Umbilical cord (tissue), 2 donors: ENCODE results near the gene FGF21. TPM values are rescaled to one million over a fixed set of nuclear protein-coding genes. Genes with fewer than 3 reads are reported as not detected.
"Not testable (repeated sequence)": the region's sequence is repeated elsewhere in the genome, so short reads cannot be mapped to it uniquely, and the experiment has no call there.

Experiments
- DNase-seq: peaks from one replicate; pipeline ENCODE4 v3.0.0-alpha.2; 2015; ENCODE audit warnings: low spot score
- total RNA-seq: library from RNA; depleted of rRNA; stranded (reverse); fragments of >200 nt; gene quantifications from one replicate; pipeline ENCODE4 v1.2.3, GENCODE V29; 2014; ENCODE audit warnings: low replicate concordance; ENCODE audit not compliant: insufficient read depth

The FGF21 gene
- not detected for total RNA-seq

- DNase-seq, result no peak
Measured at GRCh38 chr19:48755084-48755641, at the start of gene FGF21. Gene FGF21, plus strand, starts transcription at chr19:48755524. Its CDS starts 713 bp downstream, at chr19:48756237.

DNA sequence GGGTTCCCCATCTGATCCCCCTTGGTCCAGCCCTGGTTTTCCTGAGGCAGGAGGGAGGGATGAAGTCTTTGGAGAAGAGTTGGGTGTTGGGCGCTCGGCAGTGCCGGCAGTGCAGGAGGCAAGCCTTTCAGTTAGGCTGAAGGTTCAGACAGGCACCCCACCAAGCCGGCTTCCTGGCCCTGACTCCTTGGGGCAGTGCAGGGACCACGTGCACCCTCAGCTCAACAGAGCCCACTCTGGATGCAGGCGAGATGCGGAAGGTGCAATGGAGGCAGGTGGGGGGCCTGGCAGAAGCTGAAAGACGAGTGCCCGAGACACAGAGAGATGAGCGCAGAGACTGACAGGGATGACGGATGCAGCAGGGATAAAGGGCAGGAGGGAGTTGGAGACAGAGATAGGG lies 46.9 kb upstream of the FGF21 start:
- DNase-seq, result no peak

DNA sequence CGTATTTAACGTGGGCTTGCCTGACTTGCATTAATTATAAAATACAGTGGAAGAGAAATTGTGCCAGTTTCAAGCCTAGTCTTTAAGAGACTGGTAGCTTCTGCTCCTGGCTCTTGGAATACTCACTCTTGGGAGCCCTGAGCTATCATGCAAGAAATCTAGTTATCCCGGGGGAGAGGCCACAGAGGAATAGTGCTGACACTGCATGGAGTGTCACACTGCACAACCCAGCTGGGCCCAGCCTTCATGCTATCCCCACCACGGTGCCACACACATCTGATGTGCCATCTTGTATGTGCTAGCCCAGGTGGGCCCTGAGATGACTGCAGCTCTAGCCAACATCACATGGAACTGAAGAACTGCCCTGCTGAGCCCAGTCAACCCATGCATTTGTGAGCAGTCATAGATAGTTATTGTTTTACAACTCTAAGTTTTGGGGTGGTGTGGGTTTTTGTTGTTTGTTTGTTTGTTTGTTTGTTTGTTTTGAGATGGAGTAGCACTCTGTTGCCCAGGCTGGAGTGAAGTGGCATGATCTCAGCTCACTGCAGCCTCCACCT lies 44.1 kb upstream of the FGF21 start:
- no peak for DNase-seq

DNA sequence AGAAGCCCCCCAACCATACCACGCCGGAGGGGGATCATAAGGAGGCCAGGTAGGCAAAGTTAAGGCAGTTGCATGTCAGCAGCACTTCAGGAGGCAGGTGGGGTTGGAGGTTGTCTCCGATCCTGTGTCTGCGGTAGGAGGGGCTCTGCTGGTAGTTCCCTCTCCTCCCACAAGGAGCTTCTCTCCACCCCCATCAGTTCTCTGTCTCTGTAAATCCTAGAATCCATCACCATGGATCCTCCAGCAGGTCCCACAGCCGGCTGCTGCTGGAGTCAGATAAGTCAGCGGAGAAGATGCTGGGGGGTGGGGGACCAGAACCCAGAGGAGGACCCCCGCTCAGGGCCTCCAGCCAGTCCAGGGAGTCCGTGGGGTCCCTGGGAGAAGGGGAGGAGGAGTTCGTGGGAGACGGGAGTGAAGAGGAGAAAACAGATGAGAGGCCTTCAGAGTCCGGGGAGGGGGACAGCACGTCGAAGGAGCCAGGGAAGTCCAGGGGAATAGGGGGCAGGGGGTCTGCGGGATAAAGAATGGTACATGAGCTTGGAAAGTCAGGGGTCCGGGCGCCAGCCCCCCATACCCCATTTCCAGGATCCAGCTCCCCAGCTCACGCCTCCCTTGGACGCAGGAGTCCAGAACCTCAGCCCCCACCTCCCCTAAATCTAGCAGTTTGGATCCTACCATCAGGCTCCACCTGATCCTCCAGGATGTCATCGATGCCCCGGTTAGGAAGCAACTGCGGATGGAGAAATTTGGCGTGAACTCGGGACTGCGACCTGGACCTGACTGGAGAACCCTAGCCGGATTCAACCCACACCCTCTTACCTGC lies 42.1 kb upstream of the FGF21 start:
- DNase-seq, result no peak

GRCh38 chr19:48713864-48714755 lies 41.2 kb upstream of the FGF21 start:
- DNase-seq, result peak; percentile 100

DNA sequence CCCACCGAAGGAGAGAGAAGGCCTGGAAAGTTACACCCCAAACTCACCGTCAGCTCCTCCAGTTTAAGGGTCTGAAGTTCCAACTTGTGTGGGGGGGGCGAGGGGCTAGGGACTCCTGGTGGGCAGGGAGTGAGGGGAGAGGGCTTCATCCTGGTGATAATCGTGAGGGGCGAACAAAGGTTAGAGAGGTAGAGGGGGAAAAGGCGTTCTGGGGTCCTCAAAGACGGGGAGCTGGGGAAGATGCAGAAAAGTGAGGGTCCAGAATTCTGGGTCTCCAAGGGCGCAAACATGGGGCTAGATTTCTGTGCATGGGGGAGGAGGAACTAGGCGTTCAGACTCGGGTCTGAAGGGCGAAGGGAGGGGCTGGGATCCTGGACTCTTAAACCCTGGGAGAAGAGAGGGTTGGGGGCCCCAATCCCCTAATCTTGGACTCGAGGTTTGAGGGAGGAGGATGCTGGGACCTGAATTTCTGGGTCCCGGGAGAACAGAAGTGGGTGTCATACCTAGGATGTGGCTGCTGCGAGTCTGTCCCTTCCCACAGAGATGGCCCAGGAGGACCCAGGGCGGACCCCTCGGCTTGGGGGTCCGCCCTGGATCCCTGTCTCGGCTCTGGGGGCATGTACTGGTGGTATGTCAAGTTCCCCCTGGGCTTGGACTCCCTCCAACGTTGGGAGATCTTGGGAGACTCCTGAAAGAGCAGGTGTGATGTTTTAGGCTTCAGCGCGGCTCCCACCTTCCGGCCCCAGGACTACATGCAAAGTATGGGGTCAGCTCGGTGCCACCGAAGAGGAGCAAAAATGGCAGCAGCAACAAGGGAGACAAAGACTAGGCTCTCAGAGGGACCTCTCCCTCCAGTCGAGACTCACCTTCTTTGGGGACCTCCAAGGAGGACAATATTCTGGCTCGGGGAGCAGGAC lies 40.3 kb upstream of the FGF21 start:
- no peak for DNase-seq

DNA sequence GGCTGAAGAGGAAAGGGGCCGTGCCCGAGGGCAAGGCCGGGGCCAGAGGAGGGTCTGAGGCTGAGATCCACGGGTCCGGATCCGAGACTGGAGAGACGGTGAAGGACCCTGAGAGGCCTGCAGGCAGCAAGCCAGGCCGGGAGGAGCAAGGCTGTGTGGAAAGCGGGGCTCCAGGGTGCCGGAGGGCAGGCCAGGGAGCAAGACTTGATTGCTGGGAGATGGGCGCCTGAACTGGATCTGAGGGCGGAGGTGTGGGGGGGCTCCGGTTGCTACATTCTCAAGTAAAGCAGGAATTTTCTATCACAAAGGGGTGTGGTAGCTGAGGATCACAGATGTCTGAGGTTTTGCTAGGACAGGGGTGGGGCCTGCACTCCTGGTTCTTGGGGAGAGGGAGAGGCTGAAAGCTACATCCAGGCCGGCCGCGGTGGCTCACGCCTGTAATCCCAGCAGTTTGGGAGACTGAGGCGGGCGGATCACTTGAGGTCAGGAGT lies 39.6 kb upstream of the FGF21 start:
- peak; percentile 83 for DNase-seq

DNA sequence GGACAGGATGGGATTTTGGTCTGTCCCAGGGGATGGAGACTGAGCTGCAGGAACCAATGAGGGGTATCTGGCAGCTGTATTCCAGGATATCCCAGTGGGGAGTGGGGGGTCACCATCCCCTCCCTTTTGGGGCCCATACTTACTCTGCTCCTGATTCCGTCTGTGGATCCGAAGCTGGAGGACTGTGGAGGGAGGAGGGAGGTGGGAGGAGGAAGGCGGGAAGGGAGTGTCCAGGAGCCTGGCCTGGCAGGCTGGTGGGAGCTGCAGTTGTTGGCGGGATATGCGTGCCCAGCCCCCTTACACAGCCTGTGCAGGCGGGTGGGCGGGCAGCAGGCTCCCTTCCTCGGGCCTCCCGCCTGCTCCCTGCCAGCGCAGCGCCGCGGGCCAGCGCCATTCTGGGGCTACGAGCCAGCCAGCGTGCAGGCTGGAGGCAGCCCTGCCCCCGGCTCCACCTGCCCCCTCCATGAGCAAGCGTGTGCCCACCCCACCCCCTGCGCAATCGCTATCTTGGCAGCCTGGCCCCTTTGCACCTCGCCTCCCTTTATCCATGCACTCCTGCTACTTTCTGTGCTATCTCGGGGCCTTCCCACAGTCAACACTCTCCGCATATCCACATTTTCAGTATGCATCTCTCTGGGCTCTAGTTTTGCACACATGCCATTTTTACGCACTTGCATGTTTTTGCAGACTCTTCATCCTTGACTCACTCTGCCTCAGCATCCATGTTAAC lies 38.6 kb upstream of the FGF21 start:
- DNase-seq, result peak; percentile 94

GRCh38 chr19:48718106-48718505 lies 37.2 kb upstream of the FGF21 start:
- not testable (repeated sequence) for DNase-seq

DNA sequence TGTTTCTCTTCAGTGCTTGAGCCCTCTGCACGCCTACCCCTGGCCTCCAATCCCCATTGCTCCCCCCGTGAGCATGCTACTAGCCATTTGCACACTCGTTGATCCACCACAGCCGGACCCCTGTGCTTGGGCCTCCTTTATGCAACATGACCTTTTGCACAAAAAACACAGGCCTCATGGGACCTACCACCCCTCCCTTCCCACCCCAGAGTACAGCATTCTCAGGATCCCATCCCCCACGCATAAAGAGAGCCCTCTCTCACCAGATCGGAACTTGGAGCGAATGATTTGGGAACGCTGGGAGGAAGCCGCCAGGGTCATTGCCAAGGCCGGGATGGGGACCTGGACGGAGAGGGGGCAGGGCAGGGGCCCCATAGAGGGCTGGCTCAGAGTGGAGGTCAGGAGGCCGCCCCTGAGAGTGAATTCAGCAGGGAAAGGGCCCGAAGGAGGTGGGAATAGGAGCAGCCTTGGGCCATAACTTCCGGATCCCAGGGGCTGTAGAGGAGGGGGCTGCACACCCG lies 36.6 kb upstream of the FGF21 start:
- DNase-seq, result no peak

- DNase-seq, result no peak
Measured at GRCh38 chr19:48719263-48720171, 35.8 kb upstream of the FGF21 start, which contains the start of gene MAMSTR. Gene MAMSTR, minus strand, starts transcription at chr19:48719725. Its CDS starts 694 bp downstream, at chr19:48719031.

- no peak for DNase-seq
Measured at GRCh38 chr19:48720251-48720612, 35.1 kb upstream of the FGF21 start.

GRCh38 chr19:48720613-48721296 lies 34.6 kb upstream of the FGF21 start:
- DNase-seq, result peak; percentile 100

DNA sequence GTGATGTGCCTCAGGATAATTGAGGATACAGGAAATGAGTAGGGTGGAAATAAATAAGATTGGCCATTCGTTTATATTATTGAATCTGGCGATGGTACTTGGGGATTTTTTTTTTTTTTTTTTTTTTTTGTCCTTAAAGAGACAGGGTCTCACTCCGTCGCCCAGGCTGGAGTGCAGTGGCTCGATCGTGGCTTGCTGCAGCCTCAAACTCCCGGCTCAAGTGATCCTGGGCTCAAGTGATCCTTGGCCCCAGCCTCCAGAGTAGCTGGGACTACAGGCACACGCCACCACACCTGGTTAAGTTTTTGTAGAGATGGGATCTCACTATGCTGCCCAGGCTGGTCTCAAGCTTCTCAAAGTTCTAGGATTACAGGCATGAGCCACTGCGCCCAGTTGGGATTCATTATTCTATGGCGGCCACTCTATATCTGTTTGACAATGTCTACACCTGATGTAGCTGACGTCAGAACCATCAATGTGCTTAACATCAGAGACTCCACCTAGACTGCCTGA lies 33.1 kb upstream of the FGF21 start:
- DNase-seq, result no peak

DNA sequence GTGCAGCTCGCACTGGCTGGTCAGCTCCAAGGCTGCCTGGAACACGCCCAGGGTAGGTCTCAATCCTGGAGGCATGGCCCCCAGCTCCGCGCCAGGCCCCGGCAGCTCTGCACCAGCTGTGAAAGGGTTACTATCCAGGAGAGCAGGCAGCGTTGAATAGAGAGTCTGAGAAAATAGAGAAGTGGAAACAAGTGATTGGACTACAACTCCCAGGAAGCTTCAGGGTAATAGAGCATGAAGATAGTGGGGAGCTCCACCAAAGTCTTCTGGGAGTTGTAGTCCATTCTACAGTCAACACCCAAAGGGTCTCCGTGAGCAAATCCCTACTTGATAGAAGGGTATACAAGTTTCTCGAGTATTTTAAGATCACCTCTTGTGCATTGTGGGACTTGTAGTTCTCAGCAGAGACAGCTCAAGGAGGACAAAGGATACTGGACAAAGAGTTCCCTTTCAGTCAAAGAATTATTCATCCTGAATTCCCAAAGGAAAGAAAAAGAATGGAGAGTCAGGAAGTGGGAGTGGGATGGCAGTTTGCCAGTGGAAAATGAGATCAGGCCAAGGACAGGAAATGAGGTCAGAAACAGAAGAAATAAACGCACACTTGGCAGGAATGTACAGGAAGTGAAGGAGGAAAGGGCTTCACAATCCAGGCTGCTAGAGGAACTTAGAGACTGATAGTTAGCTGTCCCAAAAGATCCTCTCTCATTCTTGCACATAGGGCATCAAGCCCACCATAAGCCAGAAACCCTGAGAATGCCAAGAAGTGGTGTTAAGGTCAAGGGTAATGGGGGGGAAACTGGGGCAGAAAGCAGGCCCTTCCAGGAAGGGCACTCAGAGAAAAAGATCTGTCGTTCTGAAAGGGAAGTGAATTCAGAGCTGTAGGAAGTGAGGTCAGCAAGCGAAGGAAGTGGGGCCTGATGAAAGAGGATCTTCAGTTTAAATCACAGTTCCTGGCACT lies 30.2 kb upstream of the FGF21 start:
- peak; percentile 78 for DNase-seq

- no peak for DNase-seq
Measured at GRCh38 chr19:48726556-48726955, 28.8 kb upstream of the FGF21 start.
